ENCODE measurements around the gene PTTG1IP. TPM values are rescaled to one million over a fixed set of nuclear protein-coding genes. Genes with fewer than 3 reads are reported as not detected.

Gene PTTG1IP
- total RNA-seq, 1 experiment from 2014 or later, result 445 TPM

GRCh38 chr21:44815852-44816628 lies 57.5 kb downstream of the PTTG1IP start:
- no peak for DNase-seq
- Histone ChIP-seq H3K4me3 (no peak overlapping the region), H3K36me3 (peaks cover 32% of the 10 kb centered on the region), H3K27me3 (no peaks in the 10 kb centered on the region), H3K9me3 (peaks cover 11% of the 10 kb centered on the region)

- Histone ChIP-seq H3K27me3 (no peaks in the 10 kb centered on the region), H3K4me3 (no peak overlapping the region), H3K9me3 (peaks cover 9% of the 10 kb centered on the region), H3K36me3 (peaks cover 38% of the 10 kb centered on the region)
- no peak for DNase-seq
Measured at GRCh38 chr21:44815225-44815624, 58.3 kb downstream of the PTTG1IP start.

- no peaks in the 10 kb centered on the region for H3K27me3 ChIP-seq
- H3K9me3 ChIP-seq, result peaks cover 6% of the 10 kb centered on the region
- H3K36me3 ChIP-seq, result peaks cover 45% of the 10 kb centered on the region
- H3K4me3 ChIP-seq, result no peak overlapping the region
- DNase-seq, result no peak
Measured at GRCh38 chr21:44814498-44815023, 58.9 kb downstream of the PTTG1IP start.

GRCh38 chr21:44813727-44814126 lies 59.8 kb downstream of the PTTG1IP start:
- Histone ChIP-seq H3K27me3 (no peaks in the 10 kb centered on the region), H3K9me3 (no peaks in the 10 kb centered on the region), H3K36me3 (peaks cover 52% of the 10 kb centered on the region), H3K4me3 (no peak overlapping the region)
- no peak for DNase-seq

- DNase-seq, result no peak
- H3K36me3 ChIP-seq, result peaks cover 57% of the 10 kb centered on the region
- no peaks in the 10 kb centered on the region for H3K9me3 ChIP-seq
- no peak overlapping the region for H3K4me3 ChIP-seq
- no peaks in the 10 kb centered on the region for H3K27me3 ChIP-seq
Measured at GRCh38 chr21:44813149-44813548, 60.3 kb downstream of the PTTG1IP start.

GRCh38 chr21:44812640-44813039 lies 60.9 kb downstream of the PTTG1IP start:
- H3K9me3 ChIP-seq, result no peaks in the 10 kb centered on the region
- H3K36me3 ChIP-seq, result peaks cover 63% of the 10 kb centered on the region
- no peak for DNase-seq
- no peak overlapping the region for H3K4me3 ChIP-seq
- no peaks in the 10 kb centered on the region for H3K27me3 ChIP-seq

- H3K4me3 ChIP-seq, result no peak overlapping the region
- no peaks in the 10 kb centered on the region for H3K9me3 ChIP-seq
- no peaks in the 10 kb centered on the region for H3K27me3 ChIP-seq
- DNase-seq, result no peak
- H3K36me3 ChIP-seq, result peaks cover 71% of the 10 kb centered on the region
Measured at GRCh38 chr21:44810779-44811178, 62.7 kb downstream of the PTTG1IP start.

- no peak overlapping the region for H3K4me3 ChIP-seq
- peaks cover 84% of the 10 kb centered on the region for H3K36me3 ChIP-seq
- H3K27me3 ChIP-seq, result no peaks in the 10 kb centered on the region
- no peaks in the 10 kb centered on the region for H3K9me3 ChIP-seq
- no peak for DNase-seq
Measured at GRCh38 chr21:44805859-44806258, 67.6 kb downstream of the PTTG1IP start.

- Histone ChIP-seq H3K4me3 (no peak overlapping the region), H3K9me3 (no peaks in the 10 kb centered on the region), H3K36me3 (peaks cover 86% of the 10 kb centered on the region), H3K27me3 (no peaks in the 10 kb centered on the region)
- no peak for DNase-seq
Measured at GRCh38 chr21:44805226-44805625, 68.3 kb downstream of the PTTG1IP start.

- Histone ChIP-seq H3K36me3 (peaks cover 86% of the 10 kb centered on the region), H3K4me3 (no peak overlapping the region), H3K27me3 (no peaks in the 10 kb centered on the region), H3K9me3 (no peaks in the 10 kb centered on the region)
- no peak for DNase-seq
Measured at GRCh38 chr21:44804762-44805161, 68.7 kb downstream of the PTTG1IP start.

- Histone ChIP-seq H3K4me3 (no peak overlapping the region), H3K36me3 (peaks cover 87% of the 10 kb centered on the region), H3K27me3 (no peaks in the 10 kb centered on the region), H3K9me3 (no peaks in the 10 kb centered on the region)
- no peak for DNase-seq
Measured at GRCh38 chr21:44803651-44804050, 69.8 kb downstream of the PTTG1IP start.

- H3K27me3 ChIP-seq, result no peaks in the 10 kb centered on the region
- H3K4me3 ChIP-seq, result peak overlapping the region; percentile 86
- peaks cover 87% of the 10 kb centered on the region for H3K36me3 ChIP-seq
- H3K9me3 ChIP-seq, result no peaks in the 10 kb centered on the region
- peak; percentile 39 for DNase-seq
Measured at GRCh38 chr21:44802396-44803153, 70.9 kb downstream of the PTTG1IP start.

GRCh38 chr21:44801468-44802395 lies 71.8 kb downstream of the PTTG1IP start, which contains the start of gene UBE2G2:
TSS of gene UBE2G2 (minus strand) at chr21:44801820. CDS start at chr21:44801748, 72 bp downstream.
- Histone ChIP-seq H3K4me3 (peak within 1 kb of the TSS; percentile 86), H3K36me3 (peaks cover 85% of the 10 kb centered on the region), H3K27me3 (no peaks in the 10 kb centered on the region), H3K9me3 (no peaks in the 10 kb centered on the region)
- DNase-seq, result peak; percentile 89

- Histone ChIP-seq H3K36me3 (peaks cover 87% of the 10 kb centered on the region), H3K4me3 (peak overlapping the region; percentile 86), H3K9me3 (no peaks in the 10 kb centered on the region), H3K27me3 (no peaks in the 10 kb centered on the region)
- DNase-seq, result no peak
Measured at GRCh38 chr21:44800971-44801467, 72.5 kb downstream of the PTTG1IP start.

GRCh38 chr21:44800103-44800502 lies 73.4 kb downstream of the PTTG1IP start:
- Histone ChIP-seq H3K27me3 (no peaks in the 10 kb centered on the region), H3K36me3 (peaks cover 82% of the 10 kb centered on the region), H3K9me3 (no peaks in the 10 kb centered on the region), H3K4me3 (peak overlapping the region; percentile 86)
- no peak for DNase-seq

GRCh38 chr21:44799646-44800045 lies 73.8 kb downstream of the PTTG1IP start:
- Histone ChIP-seq H3K36me3 (peaks cover 80% of the 10 kb centered on the region), H3K27me3 (no peaks in the 10 kb centered on the region), H3K4me3 (peak overlapping the region; percentile 86), H3K9me3 (no peaks in the 10 kb centered on the region)
- DNase-seq, result no peak

Measured in MG63 (cell line).